HepG2 (cell line): ENCODE data around the gene CCDC197. TPM values are rescaled to one million over a fixed set of nuclear protein-coding genes. Genes with fewer than 3 reads are reported as not detected.

ENCODE experiments used
- AGO2 ChIP-seq: fragments of 200-400 bp; formaldehyde crosslinking; optimal IDR thresholded peaks from 2 replicates; pipeline ENCODE3; 2017; ENCODE audit warnings: mild to moderate bottlenecking, low read depth, low read length, moderate library complexity
- ARID4A ChIP-seq: sonication (generic); formaldehyde crosslinking; IDR thresholded peaks from 2 replicates; pipeline ENCODE4 v1.5.0; 2020; ENCODE audit warnings: mild to moderate bottlenecking, missing genetic modification reagents, borderline replicate concordance
- CCDC6 ChIP-seq: sonication (generic); formaldehyde crosslinking; IDR thresholded peaks from 2 replicates; pipeline ENCODE4 v1.8.1; 2022; ENCODE audit warnings: mild to moderate bottlenecking, missing genetic modification reagents, moderate library complexity
- DDIT3 ChIP-seq: sonication (generic); formaldehyde crosslinking; IDR thresholded peaks from 2 replicates; pipeline ENCODE4 v1.4.0; 2020; ENCODE audit warnings: mild to moderate bottlenecking, missing genetic modification reagents
- ELF3 ChIP-seq: IDR thresholded peaks from 2 replicates; pipeline ENCODE4 v1.6.1; 2016; ENCODE audit warnings: missing genetic modification reagents, missing compliant biosample characterization
- HNRNPL ChIP-seq: fragments of 200-400 bp; formaldehyde crosslinking; IDR thresholded peaks from 2 replicates; pipeline ENCODE4 v1.6.1; 2017; ENCODE audit warnings: mild to moderate bottlenecking, low read depth, low read length
- KDM4B ChIP-seq: sonication (generic); formaldehyde crosslinking; IDR thresholded peaks from 2 replicates; pipeline ENCODE4 v1.4.0; 2020; ENCODE audit warnings: missing genetic modification reagents
- PLSCR1 ChIP-seq: sonication (generic); formaldehyde crosslinking; IDR thresholded peaks from 2 replicates; pipeline ENCODE4 v1.5.0; 2020; ENCODE audit warnings: missing genetic modification reagents, mild to moderate bottlenecking, borderline replicate concordance
- SALL2 ChIP-seq: sonication (generic); formaldehyde crosslinking; IDR thresholded peaks from 2 replicates; pipeline ENCODE4 v1.8.1; 2023; ENCODE audit warnings: mild to moderate bottlenecking, missing genetic modification reagents, inconsistent platforms
- SRF ChIP-seq: IDR thresholded peaks from 2 replicates; pipeline ENCODE4 v1.6.1; 2011; ENCODE audit warnings: mild to moderate bottlenecking, low read depth, low read length, moderate library complexity
- THAP8 ChIP-seq: sonication (generic); formaldehyde crosslinking; IDR thresholded peaks from 2 replicates; pipeline ENCODE4 v1.5.1; 2020; ENCODE audit warnings: missing genetic modification reagents, mild to moderate bottlenecking, borderline replicate concordance
- ZNF260 ChIP-seq: sonication (generic); formaldehyde crosslinking; IDR thresholded peaks from 2 replicates; pipeline ENCODE4 v1.4.0; 2020; ENCODE audit warnings: missing genetic modification reagents, low read depth, mild to moderate bottlenecking, borderline replicate concordance
- ZNF430 ChIP-seq: sonication (generic); formaldehyde crosslinking; IDR thresholded peaks from 2 replicates; pipeline ENCODE4 v1.9.0; 2021; ENCODE audit warnings: mild to moderate bottlenecking, missing genetic modification reagents
- ZNF510 ChIP-seq: sonication (generic); formaldehyde crosslinking; IDR thresholded peaks from 2 replicates; pipeline ENCODE4 v1.4.0; 2020; ENCODE audit warnings: low read depth, mild to moderate bottlenecking, missing genetic modification reagents
- ZNF589 ChIP-seq: sonication (generic); formaldehyde crosslinking; conservative IDR thresholded peaks from 2 replicates; pipeline ENCODE4 v1.8.0; 2022; ENCODE audit warnings: mild to moderate bottlenecking, moderate library complexity, missing genetic modification reagents
- ZNF800 ChIP-seq: sonication (generic); formaldehyde crosslinking; IDR thresholded peaks from 2 replicates; pipeline ENCODE4 v1.4.0; 2020; ENCODE audit warnings: missing genetic modification reagents
- ZNF841 ChIP-seq: sonication (generic); formaldehyde crosslinking; IDR thresholded peaks from 2 replicates; pipeline ENCODE4 v1.8.1; 2023; ENCODE audit warnings: missing genetic modification reagents, borderline replicate concordance
- ZSCAN5A ChIP-seq: sonication (generic); formaldehyde crosslinking; IDR thresholded peaks from 2 replicates; pipeline ENCODE4 v1.8.0; 2022; ENCODE audit warnings: mild to moderate bottlenecking, missing genetic modification reagents, borderline replicate concordance
- ZZZ3 ChIP-seq: sonication (generic); formaldehyde crosslinking; IDR thresholded peaks from 2 replicates; pipeline ENCODE4 v1.4.0; 2020; ENCODE audit warnings: missing genetic modification reagents, mild to moderate bottlenecking, borderline replicate concordance
- polyA plus RNA-seq, 8 experiments: library from polyadenylated mRNA; depleted of rRNA in 3 of 8; stranded (reverse) in 7 of 8; unstranded in 1 of 8; fragments of >200 nt; fragmentation: Illumina TruSeq in 4 of 8; extraction: Trizol in 4 of 8; gene quantifications; 2 replicates each; pipeline versions ENCODE4 v1.2.1 to v1.2.3, GENCODE V29; 2011 to 2016; ENCODE audit warnings: low read depth in 4 of 8, missing spikeins in 1 of 8, mixed read lengths in 1 of 8; ENCODE audit not compliant: insufficient read depth in 1 of 8
- total RNA-seq, 5 experiments: library from RNA; depleted of rRNA; stranded (reverse); fragments of >200 nt; fragmentation: Illumina TruSeq; extraction: Trizol; gene quantifications; 2 replicates each; pipeline ENCODE4 v1.2.3, GENCODE V29; 2016; ENCODE audit warnings: low read depth in 1 of 5

The CCDC197 gene
- total and polyA plus RNA-seq, 2 of the 13 experiments (the other 11 are each of a cell fraction or from before 2014, with no cell fraction given), result 0.11 to 0.13 TPM

GRCh38 chr14:93953263-93953662 lies 43.8 kb upstream of the CCDC197 start (continued):
- TF ChIP-seq ARID4A (CRISPR knock-in tag) (no peak), ZNF589 (CRISPR knock-in tag) (no peak), ZSCAN5A (CRISPR knock-in tag) (no peak), DDIT3 (no peak), SALL2 (no peak), ZNF841 (CRISPR knock-in tag) (no peak), KDM4B (CRISPR knock-in tag) (no peak), SRF (no peak), CCDC6 (no peak), ZNF800 (0 out of 2 replicates have a peak, but pooled peaks have one; percentile 54), ZNF430 (no peak), PLSCR1 (CRISPR knock-in tag) (no peak), ELF3 (peak; percentile 49; the same call in 1 of the 2 replicates), ZNF510 (CRISPR knock-in tag) (no peak), AGO2 (no peak), ZNF260 (CRISPR knock-in tag) (no peak), THAP8 (CRISPR knock-in tag) (no peak), ZZZ3 (CRISPR knock-in tag) (no peak), HNRNPL (no peak)
